ENCODE data around the gene BCAS1.

BCAS1 gene

DNA sequence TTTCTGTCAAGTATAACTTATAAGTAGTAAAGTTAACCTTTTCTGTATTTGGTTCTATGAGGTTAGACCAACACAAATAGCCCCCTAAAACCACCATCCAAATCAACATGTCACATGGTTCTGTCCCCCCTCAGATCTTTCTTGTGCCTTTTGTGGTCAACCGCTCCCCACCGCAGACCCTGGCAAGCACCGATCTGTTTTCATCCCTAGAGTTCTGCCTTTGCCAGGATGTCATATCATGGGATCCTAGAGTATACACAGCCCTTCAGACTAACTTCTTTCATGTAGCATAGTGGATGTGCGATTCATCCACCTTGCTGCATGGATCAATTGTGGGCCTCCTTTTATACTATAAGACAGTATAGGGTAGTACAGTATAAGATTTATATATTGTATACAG lies 124.3 kb downstream of the BCAS1 start:
- TF ChIP-seq, protein P1, sequence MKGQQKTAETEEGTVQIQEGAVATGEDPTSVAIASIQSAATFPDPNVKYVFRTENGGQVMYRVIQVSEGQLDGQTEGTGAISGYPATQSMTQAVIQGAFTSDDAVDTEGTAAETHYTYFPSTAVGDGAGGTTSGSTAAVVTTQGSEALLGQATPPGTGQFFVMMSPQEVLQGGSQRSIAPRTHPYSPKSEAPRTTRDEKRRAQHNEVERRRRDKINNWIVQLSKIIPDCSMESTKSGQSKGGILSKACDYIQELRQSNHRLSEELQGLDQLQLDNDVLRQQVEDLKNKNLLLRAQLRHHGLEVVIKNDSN (IDR thresholded peaks at IDR 0.05): no peak
- TF ChIP-seq FOXM1 (IDR thresholded peaks at IDR 0.05; ENCODE audit: borderline replicate concordance, low read depth): no peak
- no peak for TF ChIP-seq TCF12 (IDR thresholded peaks at IDR 0.05; ENCODE audit: low read depth)
- TF ChIP-seq CEBPB (IDR thresholded peaks at IDR 0.05): no peak
- no peak for TF ChIP-seq ZBTB7A (IDR thresholded peaks at IDR 0.05; ENCODE audit: low read depth)
- TF ChIP-seq TAF1 (IDR thresholded peaks at IDR 0.05; ENCODE audit: low read depth): no peak
- TF ChIP-seq CREB1 (IDR thresholded peaks at IDR 0.05; ENCODE audit: low read depth): no peak
- TF ChIP-seq, protein P2, sequence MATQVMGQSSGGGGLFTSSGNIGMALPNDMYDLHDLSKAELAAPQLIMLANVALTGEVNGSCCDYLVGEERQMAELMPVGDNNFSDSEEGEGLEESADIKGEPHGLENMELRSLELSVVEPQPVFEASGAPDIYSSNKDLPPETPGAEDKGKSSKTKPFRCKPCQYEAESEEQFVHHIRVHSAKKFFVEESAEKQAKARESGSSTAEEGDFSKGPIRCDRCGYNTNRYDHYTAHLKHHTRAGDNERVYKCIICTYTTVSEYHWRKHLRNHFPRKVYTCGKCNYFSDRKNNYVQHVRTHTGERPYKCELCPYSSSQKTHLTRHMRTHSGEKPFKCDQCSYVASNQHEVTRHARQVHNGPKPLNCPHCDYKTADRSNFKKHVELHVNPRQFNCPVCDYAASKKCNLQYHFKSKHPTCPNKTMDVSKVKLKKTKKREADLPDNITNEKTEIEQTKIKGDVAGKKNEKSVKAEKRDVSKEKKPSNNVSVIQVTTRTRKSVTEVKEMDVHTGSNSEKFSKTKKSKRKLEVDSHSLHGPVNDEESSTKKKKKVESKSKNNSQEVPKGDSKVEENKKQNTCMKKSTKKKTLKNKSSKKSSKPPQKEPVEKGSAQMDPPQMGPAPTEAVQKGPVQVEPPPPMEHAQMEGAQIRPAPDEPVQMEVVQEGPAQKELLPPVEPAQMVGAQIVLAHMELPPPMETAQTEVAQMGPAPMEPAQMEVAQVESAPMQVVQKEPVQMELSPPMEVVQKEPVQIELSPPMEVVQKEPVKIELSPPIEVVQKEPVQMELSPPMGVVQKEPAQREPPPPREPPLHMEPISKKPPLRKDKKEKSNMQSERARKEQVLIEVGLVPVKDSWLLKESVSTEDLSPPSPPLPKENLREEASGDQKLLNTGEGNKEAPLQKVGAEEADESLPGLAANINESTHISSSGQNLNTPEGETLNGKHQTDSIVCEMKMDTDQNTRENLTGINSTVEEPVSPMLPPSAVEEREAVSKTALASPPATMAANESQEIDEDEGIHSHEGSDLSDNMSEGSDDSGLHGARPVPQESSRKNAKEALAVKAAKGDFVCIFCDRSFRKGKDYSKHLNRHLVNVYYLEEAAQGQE (IDR thresholded peaks at IDR 0.05; ENCODE audit: low read depth): no peak
- TF ChIP-seq EGR1 (IDR thresholded peaks at IDR 0.05): no peak
- no peak for TF ChIP-seq RAD21 (IDR thresholded peaks at IDR 0.05; ENCODE audit: low read depth)
- no peak for TF ChIP-seq TEAD4 (IDR thresholded peaks at IDR 0.05)
- TF ChIP-seq YY1 (IDR thresholded peaks at IDR 0.05; ENCODE audit: low read depth): no peak
- no peak for TF ChIP-seq NFIC (IDR thresholded peaks at IDR 0.05)
- TF ChIP-seq EP300 (IDR thresholded peaks at IDR 0.05; ENCODE audit: borderline replicate concordance): no peak
- TF ChIP-seq, protein P3, sequence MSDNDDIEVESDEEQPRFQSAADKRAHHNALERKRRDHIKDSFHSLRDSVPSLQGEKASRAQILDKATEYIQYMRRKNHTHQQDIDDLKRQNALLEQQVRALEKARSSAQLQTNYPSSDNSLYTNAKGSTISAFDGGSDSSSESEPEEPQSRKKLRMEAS (IDR thresholded peaks at IDR 0.05): no peak

DNA sequence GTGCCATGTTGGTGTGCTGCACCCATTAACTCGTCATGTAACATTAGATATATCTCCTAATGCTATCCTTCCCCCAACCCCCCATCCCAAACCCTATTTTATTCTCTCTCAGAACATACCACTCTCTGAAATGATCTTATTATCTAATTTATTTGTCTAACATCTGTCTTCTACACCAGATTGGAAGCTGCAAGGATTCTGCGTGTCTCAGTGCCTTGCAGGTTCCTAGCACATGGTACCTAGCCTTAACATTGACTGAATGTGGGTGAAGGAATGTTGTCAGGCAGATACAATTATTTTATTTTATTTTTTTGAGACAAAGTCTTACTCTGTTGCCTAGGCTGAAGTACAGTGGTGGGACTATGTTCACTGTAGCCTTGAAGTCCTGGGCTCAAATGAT lies 124.9 kb downstream of the BCAS1 start:
- no peak for TF ChIP-seq YY1 (IDR thresholded peaks at IDR 0.05; ENCODE audit: low read depth)
- TF ChIP-seq CREB1 (IDR thresholded peaks at IDR 0.05; ENCODE audit: low read depth): no peak
- TF ChIP-seq FOXM1 (IDR thresholded peaks at IDR 0.05; ENCODE audit: borderline replicate concordance, low read depth): no peak
- TF ChIP-seq, protein P1 (IDR thresholded peaks at IDR 0.05): no peak
- TF ChIP-seq NFIC (IDR thresholded peaks at IDR 0.05): no peak
- no peak for TF ChIP-seq ZBTB7A (IDR thresholded peaks at IDR 0.05; ENCODE audit: low read depth)
- no peak for TF ChIP-seq CEBPB (IDR thresholded peaks at IDR 0.05)

DNA sequence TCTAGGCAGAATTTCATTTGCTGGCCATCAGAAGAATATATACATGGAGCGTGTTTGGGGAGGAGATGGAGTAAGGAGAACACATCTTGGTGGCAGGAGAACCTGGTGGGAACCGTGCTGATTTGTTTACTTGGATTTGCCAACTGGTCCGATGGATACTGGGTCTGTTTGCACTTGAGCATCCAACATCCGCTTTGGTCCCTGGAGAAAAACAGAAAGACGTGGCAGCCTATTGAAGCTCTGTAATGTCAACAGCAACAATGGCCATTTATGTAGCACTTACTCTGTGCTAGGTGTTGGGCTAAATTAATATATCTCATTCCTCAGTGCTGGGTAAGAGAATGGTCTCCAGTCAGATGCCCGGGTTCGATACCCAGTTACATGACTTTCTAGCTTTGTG lies 125.6 kb downstream of the BCAS1 start:
- TF ChIP-seq ZBTB7A (IDR thresholded peaks at IDR 0.05; ENCODE audit: low read depth) (no peak), TAF1 (IDR thresholded peaks at IDR 0.05; ENCODE audit: low read depth) (no peak), CEBPB (IDR thresholded peaks at IDR 0.05) (no peak), TCF12 (IDR thresholded peaks at IDR 0.05; ENCODE audit: low read depth) (no peak), TEAD4 (IDR thresholded peaks at IDR 0.05) (no peak), YY1 (IDR thresholded peaks at IDR 0.05; ENCODE audit: low read depth) (no peak), EP300 (IDR thresholded peaks at IDR 0.05; ENCODE audit: borderline replicate concordance) (no peak)
- TF ChIP-seq, protein P3 (IDR thresholded peaks at IDR 0.05): no peak
- TF ChIP-seq, protein P2 (IDR thresholded peaks at IDR 0.05; ENCODE audit: low read depth): no peak
- TF ChIP-seq, protein P1 (IDR thresholded peaks at IDR 0.05): no peak

DNA sequence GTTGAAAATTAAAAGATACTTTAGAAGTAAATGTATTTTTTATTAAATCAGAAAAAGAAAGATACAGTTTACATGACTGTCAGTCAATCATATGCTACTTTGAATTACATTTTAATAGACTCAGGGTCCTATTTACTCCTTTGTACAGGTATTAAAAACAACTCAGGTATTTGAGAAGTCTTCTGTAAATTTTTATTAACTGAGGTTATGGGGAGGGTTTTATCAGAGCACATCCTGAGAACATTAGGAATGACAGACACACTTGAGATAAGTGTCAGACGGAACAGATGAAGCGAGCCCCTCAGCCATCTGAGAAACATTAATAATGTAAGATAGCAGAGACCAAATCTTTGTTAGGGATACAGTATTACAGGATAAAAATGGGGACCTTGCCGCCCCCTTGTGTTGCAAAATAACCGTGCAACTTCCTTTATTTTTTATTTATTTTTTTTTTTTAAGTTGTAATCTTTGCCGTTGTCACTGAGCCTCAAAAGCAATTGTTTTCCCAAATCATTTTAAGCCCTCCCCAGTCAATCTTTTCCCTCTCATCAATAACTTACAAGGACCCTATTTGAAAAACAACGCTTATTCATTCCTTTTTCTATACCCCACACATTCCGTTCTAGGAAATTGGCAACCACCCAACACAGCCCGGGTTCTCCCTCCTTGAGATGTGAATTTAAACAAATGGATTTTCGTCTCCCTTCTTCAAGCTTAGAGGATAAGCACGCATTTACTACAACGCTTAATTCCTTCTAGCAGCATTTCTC lies 126.7 kb downstream of the BCAS1 start:
- TF ChIP-seq RAD21 (IDR thresholded peaks at IDR 0.05; ENCODE audit: low read depth) (peak; percentile 55), FOXM1 (IDR thresholded peaks at IDR 0.05; ENCODE audit: borderline replicate concordance, low read depth) (no peak)
- TF ChIP-seq, protein P3 (IDR thresholded peaks at IDR 0.05): no peak

DNA sequence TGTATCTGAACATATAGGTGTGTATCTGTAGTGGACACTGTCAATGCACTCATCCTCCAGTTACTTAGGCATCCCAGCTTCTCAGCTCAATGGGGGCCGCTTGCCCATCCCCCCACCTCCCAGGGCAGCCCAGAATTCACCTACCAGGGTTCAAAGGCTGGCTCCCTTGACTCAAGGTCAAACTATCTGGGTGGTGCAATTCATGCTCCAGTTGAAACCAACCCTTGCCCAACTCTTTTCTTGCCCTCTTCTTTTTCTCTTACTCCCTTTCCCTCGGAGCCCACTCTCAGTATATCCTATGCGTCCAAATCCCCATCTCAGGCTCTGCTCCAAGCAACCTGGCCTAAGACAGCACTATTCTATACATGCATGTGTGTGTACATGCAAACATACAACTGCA lies 127.4 kb downstream of the BCAS1 start:
- no peak for TF ChIP-seq CEBPB (IDR thresholded peaks at IDR 0.05)
- TF ChIP-seq EP300 (IDR thresholded peaks at IDR 0.05; ENCODE audit: borderline replicate concordance): no peak
- no peak for TF ChIP-seq TCF12 (IDR thresholded peaks at IDR 0.05; ENCODE audit: low read depth)
- no peak for TF ChIP-seq RAD21 (IDR thresholded peaks at IDR 0.05; ENCODE audit: low read depth)
- no peak for TF ChIP-seq EGR1 (IDR thresholded peaks at IDR 0.05)
- TF ChIP-seq, protein P2 (IDR thresholded peaks at IDR 0.05; ENCODE audit: low read depth): no peak
- TF ChIP-seq TEAD4 (IDR thresholded peaks at IDR 0.05): no peak
- TF ChIP-seq CREB1 (IDR thresholded peaks at IDR 0.05; ENCODE audit: low read depth): no peak
- TF ChIP-seq, protein P3 (IDR thresholded peaks at IDR 0.05): no peak
- TF ChIP-seq, protein P1 (IDR thresholded peaks at IDR 0.05): no peak
- no peak for TF ChIP-seq YY1 (IDR thresholded peaks at IDR 0.05; ENCODE audit: low read depth)
- TF ChIP-seq FOXM1 (IDR thresholded peaks at IDR 0.05; ENCODE audit: borderline replicate concordance, low read depth): no peak
- TF ChIP-seq NFIC (IDR thresholded peaks at IDR 0.05): no peak
- no peak for TF ChIP-seq TAF1 (IDR thresholded peaks at IDR 0.05; ENCODE audit: low read depth)
